Neural progenitor cell (in vitro differentiated cells): ENCODE measurements around the gene MRNIP.

Source experiments
- EZH2 ChIP-seq: fragments of 200-600 bp; sonication (generic); IDR thresholded peaks from 2 replicates; pipeline ENCODE4 v1.6.1; 2017; ENCODE audit warnings: antibody characterized with exemption, mild to moderate bottlenecking, moderate library complexity
- TF ChIP-seq, protein P1 (sequence below): fragments of 200-600 bp; sonication (generic); IDR thresholded peaks from 2 replicates; pipeline ENCODE4 v1.5.1; 2017; ENCODE audit warnings: antibody characterized with exemption, mild to moderate bottlenecking

DNA sequence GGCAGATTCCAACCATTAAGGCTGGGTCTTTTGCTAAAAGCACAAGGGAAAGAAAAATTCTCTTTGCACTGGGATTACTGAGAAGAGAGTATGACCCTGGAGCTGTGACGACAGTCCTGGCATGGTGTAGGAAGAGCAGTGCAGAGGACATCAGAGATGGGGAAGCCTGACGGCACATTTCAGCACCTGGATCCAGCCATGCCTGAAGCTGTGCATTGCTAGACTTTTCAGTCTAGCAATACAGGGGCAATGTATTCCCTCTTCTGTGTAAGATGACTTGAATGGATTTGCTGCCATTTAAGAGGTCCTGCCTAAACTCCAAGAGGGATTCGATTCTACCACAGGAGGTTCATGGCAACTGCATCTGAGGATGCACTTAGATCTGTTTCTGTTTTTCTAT is 12.3 kb upstream of the MRNIP start:
- TF ChIP-seq, protein P1, sequence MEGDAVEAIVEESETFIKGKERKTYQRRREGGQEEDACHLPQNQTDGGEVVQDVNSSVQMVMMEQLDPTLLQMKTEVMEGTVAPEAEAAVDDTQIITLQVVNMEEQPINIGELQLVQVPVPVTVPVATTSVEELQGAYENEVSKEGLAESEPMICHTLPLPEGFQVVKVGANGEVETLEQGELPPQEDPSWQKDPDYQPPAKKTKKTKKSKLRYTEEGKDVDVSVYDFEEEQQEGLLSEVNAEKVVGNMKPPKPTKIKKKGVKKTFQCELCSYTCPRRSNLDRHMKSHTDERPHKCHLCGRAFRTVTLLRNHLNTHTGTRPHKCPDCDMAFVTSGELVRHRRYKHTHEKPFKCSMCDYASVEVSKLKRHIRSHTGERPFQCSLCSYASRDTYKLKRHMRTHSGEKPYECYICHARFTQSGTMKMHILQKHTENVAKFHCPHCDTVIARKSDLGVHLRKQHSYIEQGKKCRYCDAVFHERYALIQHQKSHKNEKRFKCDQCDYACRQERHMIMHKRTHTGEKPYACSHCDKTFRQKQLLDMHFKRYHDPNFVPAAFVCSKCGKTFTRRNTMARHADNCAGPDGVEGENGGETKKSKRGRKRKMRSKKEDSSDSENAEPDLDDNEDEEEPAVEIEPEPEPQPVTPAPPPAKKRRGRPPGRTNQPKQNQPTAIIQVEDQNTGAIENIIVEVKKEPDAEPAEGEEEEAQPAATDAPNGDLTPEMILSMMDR = no peak
- TF ChIP-seq EZH2 = no peak
